Measurements from ENCODE around the gene MPP2. TPM values are rescaled to one million over a fixed set of nuclear protein-coding genes. Genes with fewer than 3 reads are reported as not detected.
"Not testable (repeated sequence)": the region's sequence is repeated elsewhere in the genome, so short reads cannot be mapped to it uniquely, and the experiment has no call there.

The MPP2 gene
- total RNA-seq, 2 donors from 2014 or later, result 4.6 to 6.0 TPM

DNA sequence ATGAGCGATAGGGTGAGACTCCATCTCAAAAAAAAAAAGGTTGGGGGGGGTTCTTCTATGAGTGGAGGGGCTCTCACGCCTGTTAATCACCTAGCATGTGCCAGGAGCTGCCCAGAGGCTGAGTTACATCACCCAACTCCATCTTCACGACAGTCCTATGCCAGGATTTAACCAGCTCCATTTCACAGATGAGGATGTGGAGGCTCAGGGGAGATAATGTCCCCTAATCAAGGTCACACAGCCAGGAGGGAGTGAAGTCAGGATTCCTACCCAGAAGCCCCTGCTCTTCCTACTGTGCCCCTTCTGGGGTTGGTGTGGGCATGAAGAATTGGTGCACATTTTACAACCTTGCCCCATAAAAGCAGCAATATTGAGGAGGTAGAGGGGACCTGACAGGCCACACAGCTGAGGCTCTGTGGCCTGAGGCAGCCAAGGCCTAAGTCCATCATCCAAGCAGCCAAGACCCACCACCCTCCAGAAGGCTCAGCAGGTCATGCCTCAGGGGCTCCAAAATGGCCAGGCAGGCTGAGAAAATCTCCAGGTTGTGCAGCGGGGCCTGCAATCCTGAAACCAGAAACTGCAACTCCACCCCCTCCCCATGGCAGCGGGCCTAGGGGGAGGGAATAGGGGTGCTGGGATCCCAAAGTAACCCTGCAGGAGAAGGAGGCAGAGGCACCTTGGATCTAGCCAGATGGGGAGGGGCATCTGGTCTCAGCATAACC is 28.0 kb upstream of the MPP2 start:
- ATAC-seq, result no peak

GRCh38 chr17:43932923-43933322 is 25.6 kb upstream of the MPP2 start:
- Mint-ChIP-seq H3K36me3 (no peaks in the 10 kb centered on the region), H3K27ac (no peak overlapping the region), H3K9me3 (no peaks in the 10 kb centered on the region)
- no peak for DNase-seq (ENCODE audit: low spot score in 2 of 2)
- no peak for ATAC-seq

More for the DNA sequence above, 28.0 kb upstream of the MPP2 start:
- no peak for DNase-seq (ENCODE audit: low spot score in 2 of 2)
- H3K36me3 Mint-ChIP-seq, result no peaks in the 10 kb centered on the region
- H3K27ac Mint-ChIP-seq, result no peak overlapping the region
- H3K9me3 Mint-ChIP-seq, result no peaks in the 10 kb centered on the region

- Mint-ChIP-seq H3K9me3 (no peaks in the 10 kb centered on the region), H3K36me3 (no peaks in the 10 kb centered on the region), H3K27ac (peak overlapping the region in 1 of 2 donors; percentile 42)
- DNase-seq (ENCODE audit: low spot score in 2 of 2) (no peak), ATAC-seq (no peak)
These were observed 25.0 kb upstream of the MPP2 start for GRCh38 chr17:43932357-43932756.

GRCh38 chr17:43931062-43931571 is 23.8 kb upstream of the MPP2 start:
- H3K36me3 Mint-ChIP-seq, result peaks cover 0 to 7% of the 10 kb centered on the region in 2 donors
- ATAC-seq (no peak), DNase-seq (ENCODE audit: low spot score in 2 of 2) (no peak)
- no peaks in the 10 kb centered on the region for H3K9me3 Mint-ChIP-seq
- H3K27ac Mint-ChIP-seq, result no peak overlapping the region

- ATAC-seq (peak; percentile 52 to 63), DNase-seq (ENCODE audit: low spot score in 2 of 2) (no peak)
- no peaks in the 10 kb centered on the region for H3K9me3 Mint-ChIP-seq
- peaks cover 0 to 7% of the 10 kb centered on the region in 2 donors for H3K36me3 Mint-ChIP-seq
- H3K27ac Mint-ChIP-seq, result no peak overlapping the region
These were observed 21.3 kb upstream of the MPP2 start for GRCh38 chr17:43928609-43929008.

- peak overlapping the region; percentile 70 to 77 for H3K27ac Mint-ChIP-seq
- H3K9me3 Mint-ChIP-seq; H3K36me3 Mint-ChIP-seq; DNase-seq (ENCODE audit: low spot score in 2 of 2): not testable (repeated sequence)
- ATAC-seq, result peak; percentile 82 to 90
These were observed 20.6 kb upstream of the MPP2 start for GRCh38 chr17:43927929-43928328.

GRCh38 chr17:43927060-43927864 is 19.9 kb upstream of the MPP2 start:
- Mint-ChIP-seq H3K36me3 (peaks cover 0 to 7% of the 10 kb centered on the region in 2 donors), H3K9me3 (no peaks in the 10 kb centered on the region), H3K27ac (peak overlapping the region; percentile 70 to 77)
- DNase-seq (ENCODE audit: low spot score in 2 of 2), result no peak
- peak in 1 of 2 donors; percentile 51 for ATAC-seq

DNA sequence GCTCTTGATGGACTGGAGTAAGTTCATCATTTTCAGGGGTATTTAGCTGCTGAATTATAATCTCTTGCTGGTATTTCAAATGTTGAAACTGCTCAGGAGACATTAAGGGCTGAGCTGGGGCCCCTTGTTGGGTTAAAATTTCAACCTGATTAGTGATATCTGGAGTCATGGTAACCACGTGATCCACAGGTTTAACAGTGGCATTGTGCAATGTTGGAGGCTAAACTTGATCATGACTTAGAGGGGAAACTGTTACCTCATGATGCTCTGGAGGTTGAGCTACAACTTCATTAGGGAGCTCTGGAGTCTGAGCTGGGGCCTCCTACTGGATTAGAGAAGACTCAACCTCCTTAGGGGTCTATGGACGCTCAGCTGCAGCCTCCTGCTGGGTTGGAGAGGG is 17.2 kb upstream of the MPP2 start:
- Mint-ChIP-seq H3K36me3 (peaks cover 0 to 7% of the 10 kb centered on the region in 2 donors), H3K9me3 (no peaks in the 10 kb centered on the region), H3K27ac (no peak overlapping the region)
- DNase-seq (ENCODE audit: low spot score in 2 of 2) (no peak), ATAC-seq (peak in 1 of 2 donors; percentile 77)

DNA sequence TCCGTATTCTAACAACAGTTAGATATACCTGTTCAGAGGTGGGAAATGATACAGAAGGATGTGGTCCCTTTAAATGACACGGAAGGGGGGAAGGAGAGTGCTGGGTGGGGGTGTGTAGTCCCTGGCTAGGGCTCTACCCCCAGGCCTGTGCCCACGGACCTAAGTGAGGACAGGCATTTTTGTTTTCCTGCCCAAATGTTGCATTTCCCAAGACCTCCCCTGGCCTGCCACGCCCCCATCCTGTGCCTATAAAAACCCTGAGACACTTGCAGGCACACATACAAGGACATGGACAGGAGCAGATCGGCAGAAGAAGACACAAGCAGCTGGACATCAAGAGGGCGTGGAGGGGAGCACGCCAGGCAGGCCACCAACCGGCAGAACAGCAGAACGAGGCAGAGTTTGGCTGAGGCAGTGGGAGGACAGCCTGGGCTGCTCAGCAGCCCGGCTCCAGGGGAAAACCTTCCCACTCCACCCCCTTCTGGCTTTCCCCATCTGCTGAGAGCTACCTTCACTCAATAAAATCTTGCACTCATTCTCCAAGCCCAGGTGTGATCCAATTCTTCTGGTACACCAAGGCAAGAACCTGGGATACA is 13.3 kb upstream of the MPP2 start:
- Mint-ChIP-seq H3K36me3 (no peaks in the 10 kb centered on the region), H3K9me3 (no peaks in the 10 kb centered on the region), H3K27ac (no peak overlapping the region)
- DNase-seq (ENCODE audit: low spot score in 2 of 2) (no peak), ATAC-seq (no peak)

DNA sequence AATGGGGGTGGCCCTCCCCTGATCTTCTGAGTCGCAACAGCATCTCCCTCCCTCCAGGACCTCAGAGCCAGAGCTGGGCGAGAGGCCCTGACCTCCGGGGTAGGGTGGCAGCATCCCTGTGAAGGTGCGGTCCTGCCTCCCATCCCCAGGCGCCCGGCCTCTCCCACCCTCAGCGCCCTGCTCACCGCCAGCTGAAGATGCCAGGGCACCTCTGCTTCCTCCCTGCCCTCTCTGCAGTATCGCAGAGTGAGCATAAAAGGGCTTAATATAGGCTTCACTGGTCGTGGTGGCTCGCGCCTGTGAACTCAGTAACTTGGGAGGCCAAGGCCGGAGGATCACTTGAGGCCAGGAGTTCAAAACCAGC is 10.7 kb upstream of the MPP2 start:
- Mint-ChIP-seq H3K9me3 (no peaks in the 10 kb centered on the region), H3K36me3 (no peaks in the 10 kb centered on the region), H3K27ac (peak overlapping the region; percentile 32 to 44)
- DNase-seq (ENCODE audit: low spot score in 2 of 2) (no peak), ATAC-seq (peak; percentile 8 to 32)

- DNase-seq (ENCODE audit: low spot score in 2 of 2) (peak; percentile 51 to 64), ATAC-seq (peak; percentile 85 to 89)
- Mint-ChIP-seq H3K9me3 (no peaks in the 10 kb centered on the region), H3K27ac (peak overlapping the region; percentile 32 to 44), H3K36me3 (no peaks in the 10 kb centered on the region)
These were observed 10.2 kb upstream of the MPP2 start for GRCh38 chr17:43917348-43918025.

GRCh38 chr17:43917016-43917347 is 9.6 kb upstream of the MPP2 start:
- ATAC-seq (peak in 1 of 2 donors; percentile 50), DNase-seq (ENCODE audit: low spot score in 2 of 2) (no peak)
- Mint-ChIP-seq H3K9me3 (no peaks in the 10 kb centered on the region), H3K27ac (peak overlapping the region in 1 of 2 donors; percentile 44), H3K36me3 (no peaks in the 10 kb centered on the region)

GRCh38 chr17:43916385-43916784 is 9.0 kb upstream of the MPP2 start:
- H3K9me3 Mint-ChIP-seq, result no peaks in the 10 kb centered on the region
- no peak for ATAC-seq
- no peak for DNase-seq (ENCODE audit: low spot score in 2 of 2)
- H3K36me3 Mint-ChIP-seq, result no peaks in the 10 kb centered on the region
- H3K27ac Mint-ChIP-seq, result no peak overlapping the region

GRCh38 chr17:43915559-43915958 is 8.2 kb upstream of the MPP2 start:
- DNase-seq (ENCODE audit: low spot score in 2 of 2), result no peak
- no peak for ATAC-seq
- H3K27ac Mint-ChIP-seq, result no peak overlapping the region
- no peaks in the 10 kb centered on the region for H3K9me3 Mint-ChIP-seq
- H3K36me3 Mint-ChIP-seq, result no peaks in the 10 kb centered on the region

- ATAC-seq, result no peak
- Mint-ChIP-seq H3K27ac (no peak overlapping the region), H3K9me3 (no peaks in the 10 kb centered on the region), H3K36me3 (no peaks in the 10 kb centered on the region)
- no peak for DNase-seq (ENCODE audit: low spot score in 2 of 2)
These were observed 7.1 kb upstream of the MPP2 start for GRCh38 chr17:43914451-43914850.

- Mint-ChIP-seq H3K9me3 (no peaks in the 10 kb centered on the region), H3K36me3 (no peaks in the 10 kb centered on the region), H3K27ac (no peak overlapping the region)
- ATAC-seq (no peak), DNase-seq (ENCODE audit: low spot score in 2 of 2) (no peak)
These were observed 6.2 kb upstream of the MPP2 start for GRCh38 chr17:43913584-43913983.

All from activated naive CD4-positive, alpha-beta T cell treated with anti-CD3 and anti-CD28 coated beads, Interleukin-2, amount 50 U/mL, for 72 hours (primary cell).